ENCODE measurements around the gene ITK.

ITK gene

GRCh38 chr5:157180374-157181264 is at the start of gene ITK:
Gene ITK, plus strand, starts transcription at chr5:157180840. Its CDS starts 138 bp downstream, at chr5:157180978.
- DNase-seq = no peak

GRCh38 chr5:157130925-157131324 is 49.7 kb upstream of the ITK start:
- DNase-seq = peak; percentile 57

GRCh38 chr5:157132281-157132612 is 48.4 kb upstream of the ITK start:
- DNase-seq = no peak

- DNase-seq = peak; percentile 29
Observed at GRCh38 chr5:157137691-157138090, 42.9 kb upstream of the ITK start.

- DNase-seq = peak; percentile 99
Observed at GRCh38 chr5:157142317-157143126, 38.1 kb upstream of the ITK start, which contains the start of gene MED7. Gene MED7, minus strand, starts transcription at chr5:157142865. Its CDS starts 3,434 bp downstream, at chr5:157139431.

GRCh38 chr5:157143127-157143971 is 37.3 kb upstream of the ITK start:
- peak; percentile 26 for DNase-seq

GRCh38 chr5:157148734-157149615 is 31.7 kb upstream of the ITK start:
- DNase-seq = peak; percentile 83

- no peak for DNase-seq
Observed at GRCh38 chr5:157150995-157151394, 29.6 kb upstream of the ITK start.

GRCh38 chr5:157155297-157155696 is 25.3 kb upstream of the ITK start:
- no peak for DNase-seq

- DNase-seq = no peak
Observed at GRCh38 chr5:157157293-157157891, 23.2 kb upstream of the ITK start.

GRCh38 chr5:157159209-157159751 is 21.4 kb upstream of the ITK start:
- no peak for DNase-seq

- DNase-seq = no peak
Observed at GRCh38 chr5:157160001-157160400, 20.6 kb upstream of the ITK start.

- DNase-seq = no peak
Observed at GRCh38 chr5:157161996-157162395, 18.6 kb upstream of the ITK start.

GRCh38 chr5:157162919-157163510 is 17.6 kb upstream of the ITK start:
- DNase-seq = no peak

GRCh38 chr5:157164521-157164920 is 16.1 kb upstream of the ITK start:
- no peak for DNase-seq

GRCh38 chr5:157165261-157165660 is 15.4 kb upstream of the ITK start:
- DNase-seq = no peak

GRCh38 chr5:157165668-157166067 is 15.0 kb upstream of the ITK start:
- no peak for DNase-seq

- DNase-seq = no peak
Observed at GRCh38 chr5:157166214-157167213, 14.1 kb upstream of the ITK start, which contains the start of gene GARIN3. Gene GARIN3, minus strand, starts transcription at chr5:157166264. Its CDS starts 96 bp downstream, at chr5:157166168.

GRCh38 chr5:157167214-157167621 is 13.4 kb upstream of the ITK start:
- no peak for DNase-seq
